DOHH2 (cell line): Measurements from ENCODE around the gene CLSTN1.

Experiments used
- H3F3A ChIP-seq: fragments of 200-600 bp; sonication (generic), shearing (Covaris generic); 2 replicates; pipeline ENCODE4 v1.6.0; 2016; ENCODE audit warnings: antibody characterized with exemption, mild to moderate bottlenecking; ENCODE audit not compliant: control insufficient read depth, insufficient read depth
- H3K27ac ChIP-seq: fragments of 200-600 bp; sonication (generic); 2 replicates; pipeline ENCODE4 v1.5.1; 2014; ENCODE audit warnings: low read depth, mild to moderate bottlenecking, low read length, moderate library complexity
- H3K27me3 ChIP-seq: fragments of 200-600 bp; sonication (generic); 2 replicates; pipeline ENCODE4 v1.6.1; 2014; ENCODE audit warnings: mild to moderate bottlenecking, low read length, mixed read lengths; ENCODE audit not compliant: control insufficient read depth
- H3K36me3 ChIP-seq: fragments of 200-600 bp; sonication (generic); 2 replicates; pipeline ENCODE4 v1.6.1; 2014; ENCODE audit warnings: mild to moderate bottlenecking, low read length, moderate library complexity, mixed read lengths; ENCODE audit not compliant: control insufficient read depth
- H3K4me1 ChIP-seq: fragments of 200-600 bp; sonication (generic); 2 replicates; pipeline ENCODE4 v1.6.1; 2014; ENCODE audit warnings: mild to moderate bottlenecking, low read length, mixed read lengths; ENCODE audit not compliant: control insufficient read depth
- H3K4me2 ChIP-seq: fragments of 200-600 bp; sonication (generic); 2 replicates; pipeline ENCODE4 v1.6.0; 2014; ENCODE audit warnings: mild to moderate bottlenecking, low read length, moderate library complexity
- H3K4me3 ChIP-seq: fragments of 200-600 bp; sonication (generic); 2 replicates; pipeline ENCODE4 v1.5.1; 2014; ENCODE audit warnings: mild to moderate bottlenecking, low read length, mixed read lengths
- H3K79me2 ChIP-seq: fragments of 200-600 bp; sonication (generic); 2 replicates; pipeline ENCODE4 v1.6.1; 2014; ENCODE audit warnings: mild to moderate bottlenecking, low read length, mixed read lengths; ENCODE audit not compliant: control insufficient read depth
- H3K9me2 ChIP-seq: fragments of 200-600 bp; sonication (generic); replicated peaks from 2 replicates; pipeline ENCODE4 v1.6.1; 2014; ENCODE audit warnings: mild to moderate bottlenecking, low read length, mixed read lengths; ENCODE audit not compliant: control insufficient read depth
- H3K9me3 ChIP-seq: fragments of 200-600 bp; sonication (generic); 2 replicates; pipeline ENCODE4 v1.6.1; 2014; ENCODE audit warnings: antibody characterized with exemption, low read length, mixed read lengths; ENCODE audit not compliant: control insufficient read depth, insufficient read depth
- H4K20me1 ChIP-seq: fragments of 200-600 bp; sonication (generic); 2 replicates; pipeline ENCODE4 v1.6.0; 2014; ENCODE audit warnings: low read depth, mild to moderate bottlenecking, antibody characterized with exemption, low read length, moderate library complexity; ENCODE audit not compliant: control insufficient read depth, insufficient read depth
- CTCF ChIP-seq: fragments of 200-600 bp; sonication (generic); IDR thresholded peaks from one replicate; pipeline ENCODE4 v1.5.1; 2014; ENCODE audit warnings: antibody characterized with exemption, mild to moderate bottlenecking, low read depth, low read length; ENCODE audit not compliant: poor library complexity, severe bottlenecking
- EZH2phosphoT487 ChIP-seq: fragments of 200-600 bp; sonication (generic); IDR thresholded peaks from 2 replicates; pipeline ENCODE4 v1.6.1; 2017; ENCODE audit warnings: borderline replicate concordance, mild to moderate bottlenecking, antibody characterized with exemption, low read length, moderate library complexity, mixed read lengths

Gene CLSTN1

GRCh38 chr1:9871707-9872425 lies 48.1 kb upstream of the CLSTN1 start:
- H3K27ac ChIP-seq = no peak overlapping the region
- H3K27me3 ChIP-seq = no peaks in the 10 kb centered on the region
- no peaks in the 10 kb centered on the region for H3K9me3 ChIP-seq
- H3F3A ChIP-seq = no peaks in the 10 kb centered on the region
- no peaks in the 10 kb centered on the region for H3K36me3 ChIP-seq
- H4K20me1 ChIP-seq = no peaks in the 10 kb centered on the region
- no peaks in the 10 kb centered on the region for H3K79me2 ChIP-seq
- TF ChIP-seq EZH2phosphoT487 (no peak), CTCF (no peak)
- H3K4me1 ChIP-seq = peaks cover 54% of the 10 kb centered on the region
- H3K4me3 ChIP-seq = no peak overlapping the region
- H3K9me2 ChIP-seq = no peaks in the 10 kb centered on the region
- no peak overlapping the region; the same call in 1 of the 2 replicates for H3K4me2 ChIP-seq

- TF ChIP-seq CTCF (no peak), EZH2phosphoT487 (no peak)
- H3K9me2 ChIP-seq = no peaks in the 10 kb centered on the region
- no peaks in the 10 kb centered on the region for H3K79me2 ChIP-seq
- H3F3A ChIP-seq = peaks cover 2% of the 10 kb centered on the region
- peak overlapping the region; percentile 24; the same call in 1 of the 2 replicates for H3K4me2 ChIP-seq
- H3K4me3 ChIP-seq = no peak overlapping the region
- H3K9me3 ChIP-seq = no peaks in the 10 kb centered on the region
- H3K4me1 ChIP-seq = peaks cover 59% of the 10 kb centered on the region
- H3K27me3 ChIP-seq = no peaks in the 10 kb centered on the region
- no peaks in the 10 kb centered on the region for H3K36me3 ChIP-seq
- H4K20me1 ChIP-seq = no peaks in the 10 kb centered on the region
- H3K27ac ChIP-seq = no peak overlapping the region
Observed at GRCh38 chr1:9871021-9871420, 47.3 kb upstream of the CLSTN1 start.

GRCh38 chr1:9870572-9870971 lies 46.8 kb upstream of the CLSTN1 start:
- Histone ChIP-seq H3K79me2 (no peaks in the 10 kb centered on the region), H3F3A (peaks cover 7% of the 10 kb centered on the region), H3K4me1 (peaks cover 63% of the 10 kb centered on the region), H3K9me2 (no peaks in the 10 kb centered on the region), H4K20me1 (no peaks in the 10 kb centered on the region), H3K27me3 (no peaks in the 10 kb centered on the region), H3K4me2 (peak overlapping the region; percentile 24; the same call in 1 of the 2 replicates), H3K36me3 (no peaks in the 10 kb centered on the region), H3K4me3 (no peak overlapping the region), H3K9me3 (no peaks in the 10 kb centered on the region), H3K27ac (no peak overlapping the region)
- no peak for TF ChIP-seq EZH2phosphoT487
- TF ChIP-seq CTCF = no peak
